Measurements from ENCODE around the gene TUBAL3.

The TUBAL3 gene

GRCh38 chr10:5373891-5374611 is 30.6 kb downstream of the TUBAL3 start:
- DNase-seq: no peak

GRCh38 chr10:5373307-5373706 is 31.3 kb downstream of the TUBAL3 start:
- DNase-seq: no peak

- DNase-seq: no peak
Measured at GRCh38 chr10:5370493-5371352, 33.9 kb downstream of the TUBAL3 start.

- no peak for DNase-seq
Measured at GRCh38 chr10:5369362-5370158, 35.1 kb downstream of the TUBAL3 start.

- DNase-seq: no peak
Measured at GRCh38 chr10:5365928-5366327, 38.7 kb downstream of the TUBAL3 start.

DNA sequence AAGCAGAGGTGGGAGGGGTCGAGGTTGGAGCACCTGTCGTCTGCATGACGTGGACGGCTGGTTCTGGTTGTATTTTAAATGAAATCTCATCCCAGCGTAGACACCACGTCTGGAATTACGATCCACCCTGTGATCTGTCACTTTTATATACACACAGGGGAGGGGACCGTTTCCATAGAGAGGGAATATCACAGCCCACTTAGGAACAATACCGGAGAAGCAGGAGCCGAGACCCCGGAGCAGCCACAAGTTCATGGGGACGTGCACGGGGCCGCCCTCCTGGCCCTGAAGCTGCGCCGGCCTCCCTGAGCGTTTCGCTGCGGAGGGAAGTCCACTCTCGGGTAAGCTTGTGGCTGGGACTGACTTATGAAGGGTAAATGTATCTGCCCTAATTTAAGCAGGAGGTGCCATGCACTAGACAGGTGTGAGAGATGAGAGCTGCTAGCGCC is 39.7 kb downstream of the TUBAL3 start, which contains the start of gene UCN3:
TSS of gene UCN3 (plus strand) at position 77 of the 449 bp plus-strand sequence. CDS start 8,755 bp downstream, outside the sequence.
- DNase-seq: no peak

DNA sequence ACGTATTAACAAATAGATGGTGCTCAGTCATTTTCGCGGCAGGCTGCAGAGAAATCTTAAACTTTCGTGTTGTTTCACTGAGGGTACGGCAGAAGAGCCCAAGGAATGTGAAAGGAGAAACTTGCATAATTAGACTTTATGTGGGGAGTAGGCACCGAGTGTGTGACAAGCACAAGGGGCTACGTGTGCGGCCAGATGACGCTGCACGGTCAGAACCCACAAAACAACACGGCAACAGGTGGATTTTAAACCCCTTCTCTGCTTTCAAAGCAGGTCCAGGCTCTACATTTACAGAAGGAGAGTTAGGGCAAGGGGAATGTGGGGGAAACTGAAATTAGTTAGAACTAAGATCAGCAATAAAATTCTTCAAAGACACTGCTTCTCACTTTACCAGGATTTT is 40.3 kb downstream of the TUBAL3 start:
- DNase-seq: no peak

DNA sequence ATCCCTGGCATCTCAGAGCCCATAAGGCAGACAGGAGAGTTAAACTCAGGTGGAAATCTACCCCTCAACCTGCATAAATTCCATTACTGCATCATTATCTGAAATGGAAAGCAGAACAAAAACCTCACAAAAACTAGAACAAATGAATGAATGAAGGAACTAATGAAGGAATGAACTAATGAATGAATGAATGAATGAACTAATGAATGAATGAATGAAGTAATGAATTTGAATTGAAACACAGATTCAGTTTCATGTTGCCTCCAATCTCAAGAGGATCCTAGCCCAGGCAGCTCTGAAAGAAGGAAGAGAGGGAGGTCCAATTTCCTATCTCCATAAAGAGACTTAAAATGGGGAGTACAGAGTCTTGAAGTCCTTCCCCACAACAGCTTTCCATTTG is 41.8 kb downstream of the TUBAL3 start:
- no peak for DNase-seq

DNA sequence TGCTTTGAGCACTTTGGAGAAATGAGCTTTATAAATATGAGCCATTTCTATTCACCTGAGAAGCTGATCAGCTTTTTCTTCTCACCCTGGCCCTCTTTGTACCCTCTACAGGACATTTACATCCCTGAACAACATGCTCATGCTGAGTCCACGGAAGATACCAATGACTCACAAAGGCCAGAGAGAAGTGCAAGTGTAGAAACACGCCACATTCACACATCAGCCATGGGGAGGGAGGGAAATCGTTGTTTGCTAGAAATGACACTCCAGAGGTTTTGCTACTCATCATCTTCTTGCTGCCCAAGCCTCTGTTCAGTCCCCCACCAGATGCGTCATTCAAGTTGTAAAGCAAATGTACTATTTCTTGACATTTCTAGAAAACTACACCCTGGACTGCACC is 42.7 kb downstream of the TUBAL3 start:
- DNase-seq: no peak

- no peak for DNase-seq
Measured at GRCh38 chr10:5360318-5360915, 44.2 kb downstream of the TUBAL3 start.

DNA sequence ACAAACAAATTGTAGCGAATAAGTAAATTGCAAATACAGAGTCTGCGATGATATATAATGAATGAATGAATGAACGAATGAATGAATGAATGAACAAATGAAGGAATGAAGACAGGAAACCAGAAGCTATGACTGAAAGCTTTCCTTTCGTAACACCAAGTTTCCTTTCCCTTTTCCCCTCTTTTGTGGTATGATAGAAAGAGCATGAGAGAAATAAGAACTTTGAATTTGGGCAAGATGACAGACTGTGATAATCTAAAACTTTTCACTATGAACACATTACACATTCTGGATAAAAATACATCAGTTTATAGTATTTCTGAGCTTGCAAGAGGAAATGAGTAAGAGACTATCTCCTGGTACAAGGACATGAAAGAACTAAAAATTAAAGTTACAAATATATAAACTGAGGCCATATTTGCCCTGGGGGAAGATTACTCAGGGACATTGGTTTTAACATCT is 48.3 kb downstream of the TUBAL3 start:
- DNase-seq: no peak

DNA sequence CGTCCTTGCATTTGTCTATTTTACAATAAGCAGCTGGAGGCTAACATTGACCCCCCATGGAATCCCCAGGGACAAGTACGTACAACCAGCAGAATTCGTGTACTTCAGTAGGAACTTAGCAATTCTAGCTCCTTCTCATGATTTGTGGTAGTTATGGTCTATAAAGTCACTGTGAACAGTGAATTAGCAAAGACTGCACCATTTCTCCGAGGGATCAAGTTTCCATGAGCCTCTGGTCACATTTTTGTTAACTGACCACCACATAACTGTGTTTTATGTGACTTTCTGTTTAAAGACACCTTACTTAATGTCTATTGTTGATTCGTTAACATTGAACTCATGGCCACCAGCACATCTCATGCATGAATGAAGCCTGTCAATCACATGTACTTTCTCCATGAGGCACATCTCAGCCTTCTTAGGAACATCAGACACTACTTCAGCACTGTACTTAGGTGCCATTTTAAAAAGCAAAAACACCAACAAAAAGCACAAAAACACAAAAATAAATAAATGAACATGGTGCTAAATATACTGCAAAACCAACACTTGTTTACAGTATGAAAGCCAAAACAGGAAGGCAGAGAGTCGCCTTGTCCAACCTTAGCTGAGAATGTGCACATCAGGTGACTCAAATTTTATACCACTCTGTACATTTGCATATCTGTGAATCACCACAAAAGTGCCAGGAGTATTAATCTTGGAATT is 48.9 kb downstream of the TUBAL3 start:
- DNase-seq: no peak

DNA sequence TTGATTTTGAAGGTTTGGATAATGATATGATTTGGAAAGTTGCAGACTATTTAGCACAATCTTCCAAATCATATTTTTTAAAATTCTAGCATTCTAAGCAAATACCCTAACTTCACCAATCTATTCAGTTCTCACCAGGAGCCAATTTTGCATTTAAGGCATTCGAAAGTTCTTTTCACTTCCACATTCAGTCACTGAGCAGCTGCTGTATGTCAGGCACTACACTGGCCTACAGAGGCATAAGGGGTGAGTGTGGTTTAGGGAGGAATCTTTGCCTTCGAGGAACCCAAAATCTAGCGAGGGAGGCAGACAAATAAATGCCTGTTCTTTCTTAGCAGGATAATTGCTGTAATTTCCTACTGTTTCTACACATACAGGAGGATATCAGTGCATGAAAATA is 50.6 kb downstream of the TUBAL3 start:
- no peak for DNase-seq

DNA sequence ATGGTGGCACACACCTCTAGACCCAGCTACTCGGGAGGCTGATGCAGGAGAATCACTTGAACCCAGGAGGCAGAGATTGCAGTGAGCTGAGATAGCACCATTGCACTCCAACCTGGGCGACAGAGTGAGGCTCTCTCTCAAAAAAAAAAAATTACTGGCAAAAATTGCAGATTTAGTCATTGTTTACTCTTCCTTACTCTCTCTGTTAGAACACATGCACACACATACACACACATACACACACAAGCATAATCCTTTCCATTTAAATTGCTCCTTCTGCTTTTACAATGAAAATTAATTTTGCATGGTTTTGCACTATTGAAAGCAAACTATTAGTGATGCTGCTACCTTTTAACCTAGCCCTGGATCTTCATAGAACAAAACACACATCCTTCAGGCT is 55.3 kb downstream of the TUBAL3 start:
- no peak for DNase-seq

GRCh38 chr10:5346881-5347280 is 57.7 kb downstream of the TUBAL3 start:
- no peak for DNase-seq

DNA sequence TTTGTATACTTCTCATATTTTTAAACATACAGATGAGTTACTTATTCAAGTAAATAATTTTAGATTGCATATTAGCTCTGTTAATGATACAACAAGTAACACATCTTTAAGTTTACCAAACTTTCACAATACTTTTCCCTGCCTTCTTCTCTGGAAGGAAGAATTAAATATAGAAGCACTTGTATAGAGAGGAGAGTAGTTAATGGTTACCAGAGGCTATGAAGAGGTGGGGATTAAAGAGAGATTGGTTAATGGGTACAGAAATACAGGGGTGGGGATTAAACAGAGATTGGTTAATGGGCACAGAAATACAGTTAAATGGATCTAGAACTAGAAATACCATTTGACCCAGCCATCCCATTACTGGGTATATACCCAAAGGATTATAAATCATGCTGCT is 59.9 kb downstream of the TUBAL3 start:
- no peak for DNase-seq

- no peak for DNase-seq
Measured at GRCh38 chr10:5343979-5344378, 60.6 kb downstream of the TUBAL3 start.

- peak; percentile 22 for DNase-seq
Measured at GRCh38 chr10:5343561-5343960, 61.1 kb downstream of the TUBAL3 start.
